H9 (cell line): Measurements from ENCODE around the gene DDAH2. TPM values are rescaled to one million over a fixed set of nuclear protein-coding genes. Genes with fewer than 3 reads are reported as not detected.

Source experiments
- DNase-seq: peaks from one replicate; pipeline ENCODE4 v3.0.0-alpha.2; 2017
- H2AFZ ChIP-seq: one replicate; pipeline ENCODE4 v1.6.1; 2013; ENCODE audit warnings: mild to moderate bottlenecking, low read length, control low read depth, moderate library complexity
- H2AK5ac ChIP-seq: 2 replicates; pipeline ENCODE4 v1.6.1; 2013; ENCODE audit warnings: low read length, control low read depth, mixed read lengths; ENCODE audit not compliant: insufficient read length
- H2BK120ac ChIP-seq: one replicate; pipeline ENCODE4 v1.6.1; 2013; ENCODE audit warnings: low read depth, mild to moderate bottlenecking, low read length, control low read depth, inconsistent platforms; ENCODE audit not compliant: poor library complexity, severe bottlenecking
- H2BK12ac ChIP-seq: 2 replicates; pipeline ENCODE4 v1.6.1; 2013; ENCODE audit warnings: low read length, control low read depth, mixed read lengths, low read depth; ENCODE audit not compliant: insufficient read length
- H2BK15ac ChIP-seq: 2 replicates; pipeline ENCODE4 v1.6.1; 2013; ENCODE audit warnings: low read depth, low read length, control low read depth
- H2BK20ac ChIP-seq: one replicate; pipeline ENCODE4 v1.6.1; 2013; ENCODE audit warnings: low read depth, mild to moderate bottlenecking, low read length, control low read depth, inconsistent platforms; ENCODE audit not compliant: poor library complexity, severe bottlenecking
- H2BK5ac ChIP-seq: 2 replicates; pipeline ENCODE4 v1.6.1; 2013; ENCODE audit warnings: low read length, control low read depth, mixed read lengths; ENCODE audit not compliant: insufficient read length
- H3K14ac ChIP-seq: 2 replicates; pipeline ENCODE4 v1.6.1; 2013; ENCODE audit warnings: low read length, control low read depth; ENCODE audit not compliant: insufficient read depth
- H3K18ac ChIP-seq: 2 replicates; pipeline ENCODE4 v1.6.1; 2013; ENCODE audit warnings: low read depth, mild to moderate bottlenecking, mixed read lengths, low read length, control low read depth; ENCODE audit not compliant: insufficient read length
- H3K23ac ChIP-seq: 2 replicates; pipeline ENCODE4 v1.6.1; 2013; ENCODE audit warnings: low read length, control low read depth, mixed read lengths, low read depth; ENCODE audit not compliant: insufficient read length
- H3K23me2 ChIP-seq: 2 replicates; pipeline ENCODE4 v1.6.1; 2013; ENCODE audit warnings: low read depth, mild to moderate bottlenecking, mixed read lengths, low read length, control low read depth; ENCODE audit not compliant: insufficient read length, poor library complexity, severe bottlenecking
- H3K27ac ChIP-seq: 2 replicates; pipeline ENCODE4 v1.5.1; 2013; ENCODE audit warnings: low read length, control low read depth, mixed read lengths, low read depth; ENCODE audit not compliant: insufficient read length
- H3K27me3 ChIP-seq: 2 replicates; pipeline ENCODE4 v1.6.1; 2013; ENCODE audit warnings: low read length, control low read depth, inconsistent platforms; ENCODE audit not compliant: insufficient read depth
- H3K4ac ChIP-seq: 2 replicates; pipeline ENCODE4 v1.6.1; 2013; ENCODE audit warnings: low read depth, mild to moderate bottlenecking, control low read depth, inconsistent platforms, low read length, moderate library complexity
- H3K4me1 ChIP-seq: 2 replicates; pipeline ENCODE4 v1.6.1; 2013; ENCODE audit warnings: low read length, control low read depth, inconsistent platforms; ENCODE audit not compliant: insufficient read depth
- H3K4me2 ChIP-seq: 2 replicates; pipeline ENCODE4 v1.6.1; 2013; ENCODE audit warnings: low read length, control low read depth, mixed read lengths; ENCODE audit not compliant: insufficient read length, insufficient read depth
- H3K56ac ChIP-seq: 2 replicates; pipeline ENCODE4 v1.6.1; 2013; ENCODE audit warnings: low read depth, mild to moderate bottlenecking, mixed read lengths, low read length, control low read depth; ENCODE audit not compliant: insufficient read length
- H3K79me1 ChIP-seq: 2 replicates; pipeline ENCODE4 v1.6.1; 2013; ENCODE audit warnings: low read depth, mild to moderate bottlenecking, moderate library complexity, low read length, control low read depth, inconsistent platforms; ENCODE audit not compliant: insufficient read depth, poor library complexity, severe bottlenecking
- H3K79me2 ChIP-seq: 2 replicates; pipeline ENCODE4 v1.6.1; 2013; ENCODE audit warnings: low read length, control low read depth, inconsistent platforms; ENCODE audit not compliant: insufficient read depth
- H3K9ac ChIP-seq: 2 replicates; pipeline ENCODE4 v1.6.1; 2013; ENCODE audit warnings: low read length, control low read depth, mixed read lengths; ENCODE audit not compliant: insufficient read length; ENCODE audit errors: extremely low read depth
- H3K9me3 ChIP-seq: one replicate; pipeline ENCODE4 v1.6.1; 2013; ENCODE audit warnings: low read depth, low read length, inconsistent platforms; ENCODE audit not compliant: control insufficient read depth
- H3T11ph ChIP-seq: one replicate; pipeline ENCODE4 v1.6.1; 2013; ENCODE audit warnings: mild to moderate bottlenecking, low read length, control low read depth, inconsistent platforms
- H4K20me1 ChIP-seq: one replicate; pipeline ENCODE4 v1.6.1; 2013; ENCODE audit not compliant: control insufficient read depth, insufficient read length, insufficient read depth
- H4K5ac ChIP-seq: 2 replicates; pipeline ENCODE4 v1.6.1; 2013; ENCODE audit warnings: low read depth, mild to moderate bottlenecking, mixed read lengths, low read length, control low read depth; ENCODE audit not compliant: insufficient read length
- H4K8ac ChIP-seq: replicated peaks from 2 replicates; pipeline ENCODE4 v1.6.1; 2013; ENCODE audit warnings: low read length, control low read depth, mixed read lengths, low read depth; ENCODE audit not compliant: insufficient read length
- H4K91ac ChIP-seq: 2 replicates; pipeline ENCODE4 v1.6.1; 2013; ENCODE audit warnings: low read depth, mild to moderate bottlenecking, moderate library complexity, mixed read lengths, low read length, control low read depth; ENCODE audit not compliant: insufficient read length
- H3K27ac Mint-ChIP-seq, 3 experiments: 2 replicates in 2 of 3; 3 replicates in 1 of 3; pipeline ENCODE4 v1.8.0; 2020 to 2021; ENCODE audit warnings: mixed read lengths in 3 of 3, mild to moderate bottlenecking in 1 of 3, moderate library complexity in 1 of 3
- H3K27me3 Mint-ChIP-seq: 2 replicates; pipeline ENCODE4 v1.8.0; 2021; ENCODE audit warnings: low read depth, mild to moderate bottlenecking, moderate library complexity, mixed read lengths
- H3K36me3 Mint-ChIP-seq, 3 experiments: 2 replicates in 2 of 3; 3 replicates in 1 of 3; pipeline ENCODE4 v1.8.0; 2020 to 2021; ENCODE audit warnings: low read depth in 3 of 3, mixed read lengths in 3 of 3; ENCODE audit not compliant: insufficient read depth in 1 of 3
- H3K4me1 Mint-ChIP-seq, 2 experiments: 2 replicates each; pipeline ENCODE4 v1.8.0; 2020; ENCODE audit warnings: mixed read lengths in 2 of 2
- H3K4me3 Mint-ChIP-seq, 2 experiments: 2 replicates in 1 of 2; 3 replicates in 1 of 2; pipeline ENCODE4 v1.8.0; 2020 to 2021; ENCODE audit warnings: mild to moderate bottlenecking in 2 of 2, mixed read lengths in 2 of 2, moderate library complexity in 1 of 2
- H3K9me3 Mint-ChIP-seq, 2 experiments: 2 replicates in 1 of 2; 3 replicates in 1 of 2; pipeline ENCODE4 v1.8.0; 2020; ENCODE audit warnings: mild to moderate bottlenecking in 2 of 2, mixed read lengths in 2 of 2, moderate library complexity in 1 of 2
- CTCF ChIP-seq: fragments of 200-600 bp; sonication (generic); conservative IDR thresholded peaks from 3 replicates; pipeline ENCODE4 v1.8.0; 2021; ENCODE audit warnings: antibody characterized with exemption, mild to moderate bottlenecking
- WGBS: extraction: QIAGEN DNeasy Blood & Tissue Kit; methylation state at CpG from one replicate; pipeline ENCODE4 v1.1.7; 2013; ENCODE audit warnings: missing lambda C conversion rate, low lambda C conversion rate, mixed read lengths; ENCODE audit not compliant: insufficient read length; ENCODE audit errors: extremely low coverage; 5-methylcytosine and 5-hydroxymethylcytosine counted together
- total RNA-seq: library from RNA; stranded (reverse); gene quantifications from 2 replicates; pipeline ENCODE4 v1.2.1, GENCODE V29; 2021

The DDAH2 gene
- total RNA-seq, 1 experiment from 2014 or later = 73.2 TPM

- Histone ChIP-seq H2BK20ac (no peak overlapping the region), H4K8ac (no peak overlapping the region), H2BK5ac (no peak overlapping the region), H2BK15ac (no peak overlapping the region), H3K4ac (no peak overlapping the region), H3K9me3 (no peaks in the 10 kb centered on the region), H3K23me2 (peaks cover 3% of the 10 kb centered on the region), H3K79me2 (peaks cover 2% of the 10 kb centered on the region; the same call in 1 of the 2 replicates), H3K18ac (no peak overlapping the region), H3K4me2 (no peak overlapping the region), H3K9ac (no peak overlapping the region), H3K14ac (no peak overlapping the region), H3K79me1 (peaks cover 6% of the 10 kb centered on the region), H4K91ac (no peak overlapping the region), H4K5ac (no peak overlapping the region), H2BK12ac (no peak overlapping the region), H3K27me3 (no peaks in the 10 kb centered on the region), H4K20me1 (no peaks in the 10 kb centered on the region), H3K23ac (no peak overlapping the region), H3K4me1 (peaks cover 4% of the 10 kb centered on the region; the same call in 1 of the 2 replicates), H2BK120ac (no peak overlapping the region), H2AFZ (no peak overlapping the region), H3K56ac (no peak overlapping the region), H2AK5ac (no peak overlapping the region), H3T11ph (no peak overlapping the region), H3K27ac (no peak overlapping the region)
- no peaks in the 10 kb centered on the region; the same call in 1 of the 2 replicates for H3K27me3 Mint-ChIP-seq
- DNase-seq = no peak
- peaks cover 8 to 9% of the 10 kb centered on the region in 2 experiments for H3K4me1 Mint-ChIP-seq
- WGBS = no CpG with 5 or more reads among the region's 3 CpGs
- TF ChIP-seq CTCF = no peak
- H3K9me3 Mint-ChIP-seq = no peaks in the 10 kb centered on the region; a peak in 1 of 5 replicates
- H3K36me3 Mint-ChIP-seq = peaks cover 4 to 54% (median 25%) of the 10 kb centered on the region in 3 experiments; a peak in 6 of 7 replicates
- no peak overlapping the region; a peak in 2 of 7 replicates for H3K27ac Mint-ChIP-seq
- H3K4me3 Mint-ChIP-seq = no peak overlapping the region
Observed at GRCh38 chr6:31697555-31697954, 31.5 kb downstream of the DDAH2 start.
